T-helper 2 cell (primary cell): ENCODE measurements around the gene MYDGF.
"Not testable (repeated sequence)": the region's sequence is repeated elsewhere in the genome, so short reads cannot be mapped to it uniquely, and the experiment has no call there.

Source experiments
- DNase-seq, 5 experiments: peaks; one replicate each; pipeline versions ENCODE4 v3.0.0 to v3.0.0-alpha.2; 2012 to 2022
- total RNA-seq, 2 donors: gene quantifications; one replicate each; lab custom pipeline; 2026; lab: John Stamatoyannopoulos, UW

MYDGF gene
- 22.0 to 29.6 reads per million in 2 donors for total RNA-seq

GRCh38 chr19:4669723-4670480, at the start of gene MYDGF:
MYDGF (minus strand) TSS chr19:4670342; CDS start chr19:4670334, 8 bp downstream.
- DNase-seq: peak; percentile 85 to 95 (median 90)

DNA sequence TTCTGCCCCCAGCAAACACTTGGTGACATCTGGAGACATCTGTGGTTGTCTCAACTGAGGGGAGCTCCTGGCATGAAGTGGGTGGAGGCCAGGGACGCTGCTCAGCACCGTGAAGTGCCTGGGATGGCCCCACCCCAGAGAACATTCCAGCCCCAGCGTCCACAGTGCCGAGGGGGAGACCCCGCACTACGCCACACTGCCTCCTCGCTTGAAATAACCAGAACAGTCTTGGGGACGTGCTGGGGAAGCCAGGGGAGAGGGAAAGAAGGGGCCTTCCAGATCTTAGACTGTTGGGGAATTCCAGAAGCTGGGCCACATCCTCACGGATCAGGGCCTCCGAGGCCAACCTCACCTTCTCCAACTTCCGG, 49.3 kb upstream of the MYDGF start:
- DNase-seq: no peak

DNA sequence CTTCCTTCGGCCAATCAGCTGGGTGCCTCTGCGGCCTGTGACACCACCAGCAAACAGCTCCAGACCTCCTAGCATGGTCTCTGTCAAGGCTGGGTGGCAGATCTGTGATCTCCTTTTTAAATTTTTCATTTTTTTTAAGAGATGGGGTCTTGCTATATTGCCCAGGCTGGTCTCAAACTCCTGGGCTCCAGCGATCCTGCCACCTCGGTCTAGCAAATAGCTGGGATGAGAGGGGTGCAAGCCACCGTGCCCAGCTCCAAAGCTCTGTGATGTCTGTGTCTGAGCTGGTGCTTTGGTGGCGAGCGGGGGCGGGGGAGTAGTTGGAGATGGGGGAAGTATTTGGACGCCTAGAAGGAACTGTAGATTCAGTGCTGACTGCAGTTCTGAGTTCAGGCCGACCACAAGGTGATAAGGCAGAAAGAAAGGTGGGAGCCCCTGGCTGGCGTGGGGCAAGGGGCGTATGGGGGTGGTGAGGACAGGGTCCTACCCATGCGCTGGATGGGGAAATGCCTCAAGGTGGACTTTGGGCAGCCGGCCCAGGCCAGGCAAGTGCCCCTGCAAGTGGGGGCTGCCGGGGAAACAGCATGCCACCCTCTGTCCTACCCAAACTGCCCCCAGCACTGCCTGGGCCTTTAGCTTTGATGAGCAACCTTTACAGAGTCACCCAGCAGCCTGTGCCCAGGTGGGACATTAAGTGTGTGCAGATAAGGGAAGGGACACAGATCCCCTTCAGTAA, 48.0 kb upstream of the MYDGF start:
- DNase-seq: no peak

GRCh38 chr19:4717191-4717965, 47.2 kb upstream of the MYDGF start:
- DNase-seq: no peak

DNA sequence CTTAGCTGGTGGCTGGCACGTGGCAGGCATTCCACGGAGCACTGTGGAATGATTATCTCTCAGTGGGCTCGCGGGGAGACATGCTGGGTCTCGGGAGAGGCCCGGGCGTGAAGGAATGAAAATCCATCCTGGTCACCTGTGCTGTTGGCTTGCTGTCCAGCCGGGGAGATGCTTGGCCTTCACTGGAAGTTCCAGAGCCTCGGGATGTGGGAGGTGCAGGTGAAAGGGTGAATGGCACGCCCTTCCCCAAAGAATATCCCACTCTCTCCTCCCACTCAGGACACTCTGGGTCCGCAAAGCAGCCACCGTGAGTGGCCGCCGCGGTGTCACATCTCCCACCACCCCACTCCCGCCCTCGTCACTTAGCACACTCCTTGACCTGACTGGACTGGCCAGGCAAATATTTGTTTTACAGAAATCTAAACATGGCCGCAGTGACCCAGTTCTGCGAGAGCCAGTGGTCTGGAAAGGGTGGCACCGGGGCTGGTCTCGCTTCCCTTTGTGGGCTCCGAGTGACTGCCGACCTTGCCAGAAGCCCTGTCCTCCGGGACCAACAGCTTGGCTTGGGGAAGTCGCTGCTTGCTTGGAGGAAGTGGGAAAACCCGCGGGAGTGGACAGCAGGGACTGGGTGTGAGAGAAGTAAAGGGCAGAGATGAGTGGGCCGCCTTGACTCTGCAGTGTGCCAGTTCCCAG, 45.5 kb upstream of the MYDGF start:
- no peak for DNase-seq

- DNase-seq: not testable (repeated sequence)
These were observed 45.0 kb upstream of the MYDGF start for GRCh38 chr19:4715178-4715528.

- DNase-seq: no peak
These were observed 43.9 kb upstream of the MYDGF start for GRCh38 chr19:4714016-4714415.

GRCh38 chr19:4713384-4713951, 43.3 kb upstream of the MYDGF start:
- DNase-seq: no peak

- no peak for DNase-seq
These were observed 42.6 kb upstream of the MYDGF start for GRCh38 chr19:4712771-4713170.

DNA sequence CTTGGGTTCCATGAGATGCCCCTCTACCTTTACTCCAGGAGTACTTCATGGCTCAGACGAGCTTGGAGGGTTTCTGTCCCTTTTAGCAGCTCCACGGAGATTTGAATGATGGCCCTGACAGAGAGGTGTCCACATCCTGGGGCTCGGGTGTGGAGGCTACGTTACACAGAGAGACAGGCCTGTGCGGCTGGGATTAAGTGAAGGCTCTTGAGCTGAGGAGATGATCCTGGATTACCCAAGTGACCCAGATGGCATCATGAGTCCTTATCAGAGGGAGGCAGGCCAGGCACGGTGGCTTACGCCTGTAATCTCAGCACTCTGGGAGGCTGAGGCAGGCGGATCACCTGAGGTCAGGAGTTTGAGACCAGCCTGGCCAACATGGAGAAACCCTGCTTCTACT, 41.1 kb upstream of the MYDGF start:
- DNase-seq: no peak

DNA sequence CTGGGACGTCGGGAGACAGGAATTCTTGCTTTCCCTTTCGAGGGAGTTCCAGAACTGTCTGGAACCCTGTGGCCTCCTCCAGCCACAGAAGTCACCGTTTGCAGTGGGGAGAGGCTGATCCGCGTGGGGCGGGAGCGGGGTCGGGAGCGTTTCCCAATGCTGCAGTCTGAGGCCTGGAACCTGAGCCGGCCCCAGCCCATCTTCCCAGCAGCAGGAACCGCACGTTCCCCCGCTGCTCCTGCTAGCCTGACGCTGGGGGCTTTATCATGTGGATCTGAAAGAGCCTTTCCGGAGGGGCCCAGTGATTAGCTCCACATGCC, 40.1 kb upstream of the MYDGF start:
- DNase-seq: no peak

- DNase-seq: peak in 1 of 5 experiments; percentile 59
These were observed 39.5 kb upstream of the MYDGF start for GRCh38 chr19:4709440-4710280.

GRCh38 chr19:4707956-4708650, 38.0 kb upstream of the MYDGF start:
- no peak for DNase-seq

GRCh38 chr19:4707322-4707721, 37.2 kb upstream of the MYDGF start:
- no peak for DNase-seq

GRCh38 chr19:4705413-4706131, 35.4 kb upstream of the MYDGF start:
- DNase-seq: no peak

DNA sequence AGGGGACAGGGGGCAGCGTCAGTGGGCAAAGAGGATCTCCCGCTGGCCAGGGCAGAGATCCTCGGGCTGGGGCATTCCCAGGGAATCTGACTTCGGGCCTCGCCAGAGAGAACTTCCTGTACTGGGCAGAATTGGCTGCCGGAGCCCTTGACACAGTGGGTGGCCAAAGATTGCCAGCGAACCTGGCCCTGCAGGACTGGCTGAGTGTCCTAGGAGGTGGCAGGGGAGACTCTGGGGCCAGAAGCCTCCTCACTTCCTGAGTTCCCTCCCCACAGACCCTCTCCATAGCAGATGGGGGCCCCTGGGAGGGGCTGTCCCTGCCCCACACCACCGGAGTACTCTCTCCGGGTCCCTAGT, 34.2 kb upstream of the MYDGF start:
- no peak for DNase-seq

DNA sequence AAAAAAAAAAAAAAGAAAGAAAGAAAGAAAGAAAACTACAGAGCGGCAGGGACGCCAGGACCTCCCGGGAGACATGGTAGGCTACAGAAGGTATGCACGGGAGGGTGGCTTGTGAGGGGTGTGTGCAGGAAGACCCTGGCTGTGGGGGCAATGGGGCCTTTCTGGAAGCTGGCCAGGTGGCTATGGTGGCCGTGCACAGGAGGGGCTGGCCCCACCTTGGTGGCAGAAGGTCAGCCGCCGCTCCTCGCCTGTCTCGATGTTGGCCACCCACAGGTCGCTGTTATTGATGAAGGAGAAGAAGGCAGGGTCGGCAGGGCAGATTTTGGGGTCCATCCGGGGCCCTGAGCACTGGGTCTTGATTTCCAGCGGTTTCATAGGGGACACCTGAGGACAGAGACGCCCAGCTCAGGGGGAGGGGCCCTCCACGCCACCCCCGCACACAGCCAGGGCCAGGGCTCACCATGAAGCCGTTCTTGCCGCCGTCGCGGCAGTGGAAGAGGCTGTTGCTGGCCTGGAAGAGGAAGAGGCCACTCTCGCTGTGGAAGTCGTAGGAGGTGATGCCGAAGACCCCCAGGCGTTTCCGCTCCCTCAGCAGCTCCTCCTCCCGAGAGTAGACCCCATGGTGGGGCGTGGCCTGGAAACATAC, 33.7 kb upstream of the MYDGF start:
- DNase-seq: no peak

- no peak for DNase-seq
These were observed 32.6 kb upstream of the MYDGF start for GRCh38 chr19:4702764-4703163.

- DNase-seq: no peak
These were observed 31.4 kb upstream of the MYDGF start for GRCh38 chr19:4701557-4701956.

- DNase-seq: no peak
These were observed 30.5 kb upstream of the MYDGF start for GRCh38 chr19:4700693-4700970.
